Activated CD4-positive, alpha-beta memory T cell treated with anti-CD3 and anti-CD28 coated beads for 36 hours (primary cell): Measurements from ENCODE around the gene DAB2IP. TPM values are rescaled to one million over a fixed set of nuclear protein-coding genes. Genes with fewer than 3 reads are reported as not detected.

Source experiments
- CTCF ChIA-PET: fragments of 350-600 bp; sonication (Branson Sonifier 250); formaldehyde crosslinking; loops from one replicate; lab custom pipeline; 2021; ENCODE audit warnings: antibody characterized with exemption, inconsistent platforms; lab: Charles Lee
- POLR2A ChIA-PET: fragments of 350-600 bp; sonication (Branson Sonifier 250); formaldehyde crosslinking; loops from one replicate; lab custom pipeline; 2021; ENCODE audit warnings: antibody characterized with exemption; lab: Charles Lee
- DNase-seq: peaks from one replicate; pipeline ENCODE4 v3.0.0-alpha.2; 2020
- H3K27ac Mint-ChIP-seq: one replicate; pipeline ENCODE4 v1.8.0; 2021; ENCODE audit warnings: mixed read lengths
- H3K27me3 Mint-ChIP-seq: one replicate; pipeline ENCODE4 v1.8.0; 2021; ENCODE audit warnings: mixed read lengths
- H3K36me3 Mint-ChIP-seq: one replicate; pipeline ENCODE4 v1.8.0; 2021; ENCODE audit warnings: mixed read lengths
- H3K4me1 Mint-ChIP-seq: one replicate; pipeline ENCODE4 v1.8.0; 2021; ENCODE audit warnings: low read depth, mixed read lengths
- H3K4me3 Mint-ChIP-seq: one replicate; pipeline ENCODE4 v1.8.0; 2021; ENCODE audit warnings: mild to moderate bottlenecking, mixed read lengths
- H3K9me3 Mint-ChIP-seq: one replicate; pipeline ENCODE4 v1.8.0; 2021; ENCODE audit warnings: mixed read lengths
- intact Hi-C: fragments of 100-400 bp; cut with micrococcal nuclease; formaldehyde crosslinking; loops from one replicate; pipeline ENCODE4 v1.15.1; 2023
- total RNA-seq, 2 experiments: library from RNA; stranded (reverse); gene quantifications; one replicate each; pipeline ENCODE4 v1.2.3, GENCODE V29; 2021

DAB2IP gene
- total RNA-seq, 2 experiments from 2014 or later, result not detected

DNA sequence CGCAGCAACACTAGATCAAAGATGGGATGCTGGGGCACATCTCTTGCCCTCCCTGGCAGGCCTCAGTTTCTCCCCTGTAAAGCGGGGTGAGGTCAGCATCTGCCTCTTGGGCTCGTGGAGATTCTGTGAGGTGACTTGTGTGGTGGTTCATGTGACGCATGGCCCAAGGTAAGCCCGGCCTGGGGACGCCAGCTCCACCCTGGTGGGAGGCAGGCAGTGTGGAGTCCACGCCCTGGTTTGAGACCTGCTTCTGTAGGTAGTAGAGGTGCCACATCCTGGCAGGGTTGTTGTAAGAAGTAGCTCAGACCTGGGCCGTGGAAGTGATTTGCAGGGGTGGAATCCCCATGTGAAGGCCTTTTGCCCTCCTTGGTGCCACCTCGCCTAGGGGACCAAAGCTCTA, 101.5 kb downstream of the DAB2IP start:
- H3K27me3 Mint-ChIP-seq, result no peaks in the 10 kb centered on the region
- ChIA-PET CTCF (no interaction called here), POLR2A (no interaction called here)
- H3K9me3 Mint-ChIP-seq, result no peaks in the 10 kb centered on the region
- H3K27ac Mint-ChIP-seq, result no peak overlapping the region
- intact Hi-C loops, result no loop called here
- peaks cover 3% of the 10 kb centered on the region for H3K4me1 Mint-ChIP-seq
- H3K36me3 Mint-ChIP-seq, result no peaks in the 10 kb centered on the region
- DNase-seq, result no peak
- H3K4me3 Mint-ChIP-seq, result no peak overlapping the region

DNA sequence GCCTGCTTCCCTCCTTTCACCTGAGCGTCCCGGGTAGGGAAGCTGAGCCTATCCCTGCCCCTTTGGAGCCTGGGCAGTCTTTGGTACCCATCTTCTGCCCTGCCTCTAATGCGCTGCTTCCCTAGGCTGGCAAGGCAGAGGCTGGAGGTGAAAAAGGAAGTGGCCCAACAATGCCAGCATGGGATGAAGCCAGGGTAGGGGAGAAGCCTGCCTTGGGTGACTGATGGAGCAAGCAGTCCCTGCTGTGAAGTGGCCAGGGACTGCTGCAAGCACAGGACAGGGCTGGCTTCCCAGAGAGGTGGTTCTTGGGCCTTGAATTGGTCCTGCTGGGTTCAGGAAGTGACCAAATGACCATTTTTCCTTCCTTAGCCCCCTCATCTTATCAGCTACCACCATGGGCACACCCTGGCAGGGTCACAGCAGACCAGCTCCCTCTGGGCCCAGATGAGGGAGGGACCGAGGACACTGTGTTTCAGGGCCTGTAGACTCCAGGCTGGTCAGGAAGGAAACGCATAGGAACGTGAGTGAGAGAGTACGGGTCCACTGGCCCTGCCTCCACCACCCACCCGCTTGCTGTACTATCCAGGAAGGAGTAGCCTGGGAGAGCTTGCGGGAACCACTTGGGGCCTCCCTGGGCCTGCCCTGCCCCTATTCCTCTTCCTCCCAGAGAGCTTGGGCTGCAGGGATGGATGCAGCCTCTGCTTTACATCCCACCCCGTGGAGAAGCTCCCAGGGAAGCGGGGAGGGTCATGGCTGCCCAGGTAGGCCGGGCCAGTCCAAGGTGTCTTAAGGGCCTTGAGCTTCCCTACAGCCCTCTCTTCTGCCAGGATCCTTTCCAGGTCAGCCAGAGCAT, 102.6 kb downstream of the DAB2IP start:
- Mint-ChIP-seq H3K4me1 (no peaks in the 10 kb centered on the region), H3K36me3 (no peaks in the 10 kb centered on the region), H3K27ac (no peak overlapping the region), H3K9me3 (no peaks in the 10 kb centered on the region), H3K27me3 (no peaks in the 10 kb centered on the region), H3K4me3 (no peak overlapping the region)
- no peak for DNase-seq
- intact Hi-C loops, result no loop called here
- POLR2A ChIA-PET, result no interaction called here
- CTCF ChIA-PET, result no interaction called here

GRCh38 chr9:121754655-121755436, 103.4 kb downstream of the DAB2IP start:
- H3K27me3 Mint-ChIP-seq, result no peaks in the 10 kb centered on the region
- DNase-seq, result no peak
- no peak overlapping the region for H3K27ac Mint-ChIP-seq
- H3K9me3 Mint-ChIP-seq, result no peaks in the 10 kb centered on the region
- H3K36me3 Mint-ChIP-seq, result no peaks in the 10 kb centered on the region
- ChIA-PET CTCF (no interaction called here), POLR2A (no interaction called here)
- H3K4me3 Mint-ChIP-seq, result no peak overlapping the region
- H3K4me1 Mint-ChIP-seq, result no peaks in the 10 kb centered on the region
- intact Hi-C loops, result no loop called here

DNA sequence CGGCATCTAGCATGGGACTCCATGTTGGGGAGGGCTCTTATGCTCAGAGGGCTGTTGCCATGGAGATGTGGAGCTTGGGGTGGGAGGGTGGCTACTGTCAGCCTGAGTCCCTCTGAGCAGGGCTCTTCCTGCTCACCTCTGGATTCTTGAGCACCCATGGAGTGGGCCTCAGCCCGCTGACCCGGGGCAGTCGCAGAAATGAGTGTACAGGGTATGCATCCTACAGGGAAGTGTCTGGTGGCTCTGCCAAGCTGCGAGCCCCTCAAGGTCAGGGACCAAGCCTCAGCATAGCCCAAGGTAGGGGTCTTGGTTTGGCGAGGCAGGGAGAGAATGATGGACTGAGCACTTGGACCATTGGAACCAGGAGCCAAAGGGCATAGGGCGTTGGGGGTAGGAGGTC, 104.1 kb downstream of the DAB2IP start:
- no peaks in the 10 kb centered on the region for H3K27me3 Mint-ChIP-seq
- H3K9me3 Mint-ChIP-seq, result no peaks in the 10 kb centered on the region
- ChIA-PET CTCF (no interaction called here), POLR2A (no interaction called here)
- H3K4me3 Mint-ChIP-seq, result no peak overlapping the region
- H3K4me1 Mint-ChIP-seq, result no peaks in the 10 kb centered on the region
- H3K27ac Mint-ChIP-seq, result no peak overlapping the region
- H3K36me3 Mint-ChIP-seq, result no peaks in the 10 kb centered on the region
- intact Hi-C loops, result no loop called here
- no peak for DNase-seq

DNA sequence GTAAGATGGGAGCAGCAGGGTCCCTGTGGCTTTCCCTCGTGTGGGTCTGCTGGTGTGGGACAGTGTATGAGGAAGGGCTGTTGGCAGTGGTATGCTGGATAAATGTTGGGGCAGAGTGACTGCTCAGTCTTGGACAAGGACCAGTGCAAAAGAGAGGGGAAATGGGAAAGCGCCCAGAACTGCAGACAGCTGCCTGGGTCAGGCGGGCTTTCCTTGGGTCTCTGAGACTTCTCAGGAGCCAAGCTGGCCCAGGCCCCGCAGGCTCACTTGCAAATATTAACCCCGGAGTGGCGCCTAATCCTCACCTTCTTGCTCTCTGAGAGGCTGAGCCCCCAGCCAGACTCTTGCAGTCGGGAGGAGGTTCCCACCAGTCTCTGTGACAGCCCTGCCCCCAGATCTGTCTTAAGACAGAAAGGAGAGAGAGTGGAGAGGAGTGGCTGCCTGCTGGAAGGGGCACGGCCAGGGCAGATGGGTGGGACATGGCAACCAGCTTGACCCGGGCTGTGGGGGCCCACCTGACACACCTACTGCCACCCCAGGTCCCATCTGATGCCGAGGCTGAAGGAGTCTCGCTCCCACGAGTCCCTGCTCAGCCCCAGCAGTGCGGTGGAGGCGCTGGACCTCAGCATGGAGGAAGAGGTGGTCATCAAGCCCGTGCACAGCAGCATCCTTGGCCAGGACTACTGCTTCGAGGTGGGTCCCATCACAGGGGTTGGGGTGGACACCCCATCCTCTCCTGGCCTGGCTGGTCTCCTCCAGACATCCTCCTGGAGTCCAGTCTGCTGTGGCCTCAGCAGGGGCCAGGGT, 105.2 kb downstream of the DAB2IP start:
- CTCF ChIA-PET, result no interaction called here

DNA sequence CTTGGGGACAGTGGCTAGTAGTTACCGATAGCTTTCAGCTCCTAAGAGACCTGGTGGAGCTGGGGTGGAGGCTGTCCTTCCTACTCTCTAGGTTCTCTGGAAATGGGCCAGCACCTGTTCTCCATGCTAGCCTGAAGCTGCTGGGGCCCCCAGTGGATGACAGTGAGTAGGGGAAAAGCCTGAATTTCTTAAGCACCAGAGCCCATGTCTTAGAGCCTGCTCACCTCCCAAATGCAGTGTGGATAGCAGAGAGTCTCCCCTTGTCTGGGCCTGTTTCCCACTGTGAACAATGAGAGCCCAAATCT, 105.8 kb downstream of the DAB2IP start:
- no peak overlapping the region for H3K27ac Mint-ChIP-seq
- ChIA-PET POLR2A (no interaction called here), CTCF (no interaction called here)
- intact Hi-C loops, result no loop called here
- no peaks in the 10 kb centered on the region for H3K4me1 Mint-ChIP-seq
- H3K9me3 Mint-ChIP-seq, result no peaks in the 10 kb centered on the region
- DNase-seq, result no peak
- no peaks in the 10 kb centered on the region for H3K27me3 Mint-ChIP-seq
- no peaks in the 10 kb centered on the region for H3K36me3 Mint-ChIP-seq
- no peak overlapping the region for H3K4me3 Mint-ChIP-seq

More for the DNA sequence above, 105.2 kb downstream of the DAB2IP start:
- Mint-ChIP-seq H3K4me1 (no peaks in the 10 kb centered on the region), H3K9me3 (no peaks in the 10 kb centered on the region), H3K27me3 (no peaks in the 10 kb centered on the region), H3K4me3 (no peak overlapping the region), H3K36me3 (no peaks in the 10 kb centered on the region), H3K27ac (no peak overlapping the region)
- DNase-seq, result no peak
- POLR2A ChIA-PET, result no interaction called here
- intact Hi-C loops, result no loop called here

- Mint-ChIP-seq H3K4me3 (no peak overlapping the region), H3K36me3 (no peaks in the 10 kb centered on the region), H3K27me3 (no peaks in the 10 kb centered on the region), H3K4me1 (no peaks in the 10 kb centered on the region), H3K9me3 (no peaks in the 10 kb centered on the region), H3K27ac (no peak overlapping the region)
- intact Hi-C loops, result no loop called here
- ChIA-PET POLR2A (no interaction called here), CTCF (no interaction called here)
- no peak for DNase-seq
Observed at GRCh38 chr9:121758693-121759092, 107.3 kb downstream of the DAB2IP start.

DNA sequence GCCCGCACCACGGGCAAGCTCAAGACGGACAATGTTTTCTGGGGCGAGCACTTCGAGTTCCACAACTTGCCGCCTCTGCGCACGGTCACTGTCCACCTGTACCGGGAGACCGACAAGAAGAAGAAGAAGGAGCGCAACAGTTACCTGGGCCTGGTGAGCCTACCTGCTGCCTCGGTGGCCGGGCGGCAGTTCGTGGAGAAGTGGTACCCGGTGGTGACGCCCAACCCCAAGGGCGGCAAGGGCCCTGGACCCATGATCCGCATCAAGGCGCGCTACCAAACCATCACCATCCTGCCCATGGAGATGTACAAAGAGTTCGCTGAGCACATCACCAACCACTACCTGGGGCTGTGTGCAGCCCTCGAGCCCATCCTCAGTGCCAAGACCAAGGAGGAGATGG, 108.6 kb downstream of the DAB2IP start:
- no peak for DNase-seq
- Mint-ChIP-seq H3K27me3 (no peaks in the 10 kb centered on the region), H3K27ac (no peak overlapping the region), H3K4me1 (no peaks in the 10 kb centered on the region), H3K9me3 (no peaks in the 10 kb centered on the region), H3K36me3 (no peaks in the 10 kb centered on the region), H3K4me3 (no peak overlapping the region)
- CTCF ChIA-PET, result no interaction called here
- intact Hi-C loops, result no loop called here
- POLR2A ChIA-PET, result no interaction called here

GRCh38 chr9:121760571-121760970, 109.1 kb downstream of the DAB2IP start:
- Mint-ChIP-seq H3K27ac (no peak overlapping the region), H3K27me3 (no peaks in the 10 kb centered on the region), H3K9me3 (no peaks in the 10 kb centered on the region), H3K4me3 (no peak overlapping the region), H3K36me3 (no peaks in the 10 kb centered on the region), H3K4me1 (no peaks in the 10 kb centered on the region)
- intact Hi-C loops, result no loop called here
- ChIA-PET CTCF (no interaction called here), POLR2A (no interaction called here)
- no peak for DNase-seq

DNA sequence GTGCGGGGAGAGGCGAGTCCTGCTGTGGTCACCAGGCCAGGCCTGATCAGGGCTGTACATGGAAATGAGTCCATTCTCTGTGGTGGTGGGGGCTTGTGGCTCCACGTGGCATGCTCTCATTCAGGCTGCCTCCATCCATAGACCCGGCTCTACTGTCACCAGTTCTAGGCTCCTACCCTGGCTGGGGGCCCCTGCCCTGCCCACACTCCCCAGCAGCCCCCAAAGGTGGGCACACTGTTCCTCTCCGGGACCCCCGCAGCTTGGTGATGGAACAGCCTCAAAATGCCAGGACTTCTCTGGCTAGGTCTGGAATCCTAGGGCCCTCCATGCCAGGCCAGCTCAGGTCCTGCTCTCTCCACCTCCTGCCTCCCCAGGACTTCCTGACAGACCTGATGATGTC, 111.7 kb downstream of the DAB2IP start:
- intact Hi-C loops, result no loop called here
- no peaks in the 10 kb centered on the region for H3K4me1 Mint-ChIP-seq
- H3K36me3 Mint-ChIP-seq, result no peaks in the 10 kb centered on the region
- H3K27me3 Mint-ChIP-seq, result no peaks in the 10 kb centered on the region
- H3K4me3 Mint-ChIP-seq, result no peak overlapping the region
- ChIA-PET CTCF (no interaction called here), POLR2A (no interaction called here)
- no peaks in the 10 kb centered on the region for H3K9me3 Mint-ChIP-seq
- DNase-seq, result no peak
- H3K27ac Mint-ChIP-seq, result no peak overlapping the region

DNA sequence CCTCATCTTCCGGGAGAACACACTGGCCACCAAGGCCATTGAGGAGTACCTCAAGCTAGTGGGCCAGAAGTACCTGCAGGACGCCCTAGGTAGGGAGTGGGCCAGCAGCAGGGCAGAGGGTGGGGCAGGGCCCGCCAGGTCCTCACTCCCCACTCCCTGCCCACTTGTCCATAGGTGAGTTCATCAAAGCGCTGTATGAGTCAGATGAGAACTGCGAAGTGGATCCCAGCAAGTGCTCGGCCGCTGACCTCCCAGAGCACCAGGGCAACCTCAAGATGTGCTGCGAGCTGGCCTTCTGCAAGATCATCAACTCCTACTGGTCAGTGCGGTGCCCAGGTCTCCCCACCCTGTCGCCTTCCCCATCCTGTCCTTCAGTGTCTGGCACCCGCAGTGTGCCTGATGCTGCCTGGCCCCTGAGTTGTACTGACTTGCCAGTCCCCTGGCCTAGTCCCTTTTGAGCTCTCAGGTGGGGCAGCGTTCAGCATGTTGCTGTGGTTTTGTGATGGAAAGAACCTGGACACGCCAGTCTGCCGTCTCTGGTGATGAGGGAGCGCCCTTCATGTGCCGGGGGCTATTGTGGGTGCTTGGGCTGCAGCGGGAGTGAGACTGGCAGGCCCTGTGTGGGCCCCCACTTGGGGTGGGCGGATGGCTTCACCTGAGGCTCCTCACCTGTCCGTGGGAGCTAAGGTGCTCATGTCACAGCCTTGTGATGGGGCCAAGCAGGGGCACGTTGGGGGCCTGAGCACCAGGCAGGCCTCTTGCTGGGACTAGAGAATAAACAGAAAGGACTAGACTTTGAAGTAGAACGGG, 112.3 kb downstream of the DAB2IP start:
- H3K27ac Mint-ChIP-seq, result no peak overlapping the region
- intact Hi-C loops, result no loop called here
- CTCF ChIA-PET, result no interaction called here

DNA sequence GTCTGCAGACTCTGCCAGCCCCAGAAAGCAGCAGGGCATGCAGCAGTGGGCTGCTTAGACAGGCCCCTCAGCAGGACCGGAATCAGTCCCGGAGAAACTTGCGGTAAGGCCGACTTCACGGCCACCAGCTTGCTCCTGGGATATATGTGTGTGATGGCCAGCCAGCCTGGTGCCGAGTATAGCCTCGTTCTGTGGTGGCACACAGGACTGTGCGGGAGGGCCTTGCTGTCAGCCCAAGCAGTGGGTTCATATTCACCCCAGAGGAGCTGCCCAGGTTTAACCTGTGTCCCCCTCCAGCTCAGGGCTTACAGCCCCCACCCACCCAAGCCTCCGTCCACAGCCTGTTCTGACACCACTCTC, 112.9 kb downstream of the DAB2IP start:
- H3K9me3 Mint-ChIP-seq, result no peaks in the 10 kb centered on the region
- H3K4me3 Mint-ChIP-seq, result no peak overlapping the region
- ChIA-PET CTCF (no interaction called here), POLR2A (no interaction called here)
- no peak overlapping the region for H3K27ac Mint-ChIP-seq
- DNase-seq, result no peak
- intact Hi-C loops, result no loop called here
- no peaks in the 10 kb centered on the region for H3K27me3 Mint-ChIP-seq
- H3K36me3 Mint-ChIP-seq, result no peaks in the 10 kb centered on the region
- no peaks in the 10 kb centered on the region for H3K4me1 Mint-ChIP-seq

More for the DNA sequence above, 112.3 kb downstream of the DAB2IP start:
- Mint-ChIP-seq H3K27me3 (no peaks in the 10 kb centered on the region), H3K4me1 (no peaks in the 10 kb centered on the region), H3K9me3 (no peaks in the 10 kb centered on the region), H3K4me3 (no peak overlapping the region), H3K36me3 (no peaks in the 10 kb centered on the region)
- POLR2A ChIA-PET, result no interaction called here
- no peak for DNase-seq
